CD4-positive, alpha-beta T cell treated with Interleukin-15 for 1 hour (primary cell): ENCODE results near the gene CACUL1.
"Not testable (repeated sequence)": the region's sequence is repeated elsewhere in the genome, so short reads cannot be mapped to it uniquely, and the experiment has no call there.

Experiments used
- DNase-seq: peaks from one replicate; pipeline ENCODE4 v3.0.0-alpha.2; 2020

The CACUL1 gene

DNA sequence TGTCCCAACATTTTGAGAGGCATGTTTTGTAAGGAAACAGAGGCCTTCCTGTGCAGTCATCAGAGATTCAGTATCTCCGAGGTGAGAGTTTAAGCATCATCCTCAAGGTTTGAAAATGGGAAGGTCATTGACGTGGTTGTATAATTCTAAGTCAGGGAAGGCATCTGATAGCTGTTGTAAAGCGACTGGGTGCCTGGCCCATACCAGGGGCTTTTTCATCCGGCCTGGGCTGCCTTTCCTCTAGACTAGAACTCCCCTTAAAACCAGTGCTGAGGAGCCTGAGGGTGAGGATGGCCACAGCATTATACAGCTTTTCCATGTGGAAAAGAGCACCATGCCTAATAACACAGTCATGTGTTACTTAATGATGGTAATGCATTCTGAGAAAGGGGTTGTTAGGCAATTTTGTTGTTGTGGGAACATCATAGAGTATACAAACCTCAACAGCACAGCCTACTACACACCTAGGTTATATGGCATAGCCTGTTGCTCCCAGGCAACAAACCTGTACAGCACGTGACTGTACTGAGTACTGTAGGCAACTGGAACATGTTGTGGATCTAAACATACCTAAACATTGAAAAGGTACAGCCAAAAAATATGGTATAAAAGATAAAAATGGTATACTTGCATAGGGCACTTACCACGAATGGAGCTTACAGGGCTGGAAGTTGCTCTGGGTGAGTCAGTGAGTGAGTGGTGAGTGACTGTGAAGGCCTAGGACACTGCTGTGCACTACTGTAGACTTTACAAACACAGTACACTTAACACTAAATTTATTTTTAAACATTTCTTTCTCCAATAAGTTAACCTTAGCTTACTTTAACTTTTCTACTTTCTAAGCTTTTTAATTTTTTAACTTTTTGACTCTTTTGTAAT, 13.5 kb upstream of the CACUL1 start:
- no peak for DNase-seq

- no peak for DNase-seq
Observed at GRCh38 chr10:118767297-118768040, 12.7 kb upstream of the CACUL1 start.

DNA sequence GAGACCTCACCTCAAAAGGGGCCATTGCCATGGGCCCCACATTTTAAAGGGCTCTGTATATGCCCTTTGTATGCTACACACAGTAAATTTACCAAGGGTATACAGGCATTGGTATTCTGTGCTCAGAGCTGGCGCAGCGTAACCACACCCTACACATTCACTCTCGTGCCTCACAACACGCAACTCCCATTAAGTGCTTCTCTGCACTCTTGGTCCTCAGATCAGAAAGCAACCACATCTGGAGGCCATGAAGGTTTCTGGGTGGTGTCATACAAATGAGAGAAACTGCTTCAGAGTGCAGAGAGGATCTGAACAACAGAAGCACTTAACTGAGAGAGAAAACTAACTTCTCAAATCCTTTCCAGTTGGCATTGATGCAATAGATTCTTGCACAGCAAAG, 9.4 kb upstream of the CACUL1 start:
- DNase-seq, result no peak

DNA sequence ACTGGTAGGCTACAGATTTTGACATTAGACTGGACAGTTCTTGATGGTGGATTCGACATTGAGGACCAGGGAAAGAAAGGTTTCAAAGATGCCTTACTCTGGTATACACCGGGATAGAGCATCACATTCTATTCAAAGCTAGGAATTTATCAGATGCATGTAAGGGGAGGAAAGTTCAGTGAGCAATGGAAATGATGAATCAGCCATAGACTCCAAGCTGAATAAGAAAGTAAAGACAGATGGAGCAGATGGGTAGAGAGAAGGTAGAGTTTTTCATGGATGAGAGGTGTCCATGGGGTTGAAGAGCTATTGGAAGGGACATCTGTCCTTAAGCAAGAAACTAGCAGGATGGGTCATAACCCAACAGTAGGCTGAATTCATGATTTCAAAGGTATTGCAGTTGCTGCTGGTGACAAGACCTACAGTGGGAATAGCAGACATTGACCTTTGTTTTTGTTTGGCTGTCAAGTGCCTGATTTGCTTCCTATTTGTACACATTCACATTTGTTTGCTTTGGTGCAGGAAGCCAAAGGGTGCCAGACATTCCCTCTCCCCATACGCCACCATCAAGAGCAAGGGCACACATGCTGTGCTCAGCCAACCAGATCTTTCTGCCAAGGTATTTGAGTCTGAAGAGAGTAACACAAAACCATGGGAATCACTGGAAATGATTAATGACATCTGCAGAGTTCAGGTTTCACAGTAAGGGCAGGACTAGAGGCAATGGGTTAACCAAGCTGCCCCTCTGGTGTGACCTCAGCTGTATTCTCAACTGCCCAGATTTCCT, 8.6 kb upstream of the CACUL1 start:
- DNase-seq, result no peak

GRCh38 chr10:118760265-118760664, 5.5 kb upstream of the CACUL1 start:
- DNase-seq, result no peak

DNA sequence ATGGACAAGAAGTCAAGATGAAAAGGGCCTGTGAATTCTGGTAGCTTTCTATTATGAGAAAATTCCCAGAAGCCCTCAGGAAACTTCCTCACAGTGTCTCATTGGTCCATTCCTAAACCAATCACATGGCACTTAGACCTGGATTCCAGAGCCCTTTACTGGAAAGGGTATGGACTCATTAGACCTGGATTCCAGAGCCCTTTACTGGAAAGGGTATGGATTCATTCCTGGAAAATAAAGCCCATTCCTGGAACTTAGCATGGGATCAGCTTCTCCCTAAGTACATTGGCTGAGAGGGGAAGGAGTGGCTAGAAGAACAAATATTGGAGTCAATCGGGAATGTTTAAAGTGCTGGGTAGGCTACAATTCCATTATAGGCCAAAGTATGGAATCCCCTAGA, 3.7 kb upstream of the CACUL1 start:
- no peak for DNase-seq

- peak; percentile 22 for DNase-seq
Observed at GRCh38 chr10:118754229-118754555, 578 bp downstream of the CACUL1 start.

DNA sequence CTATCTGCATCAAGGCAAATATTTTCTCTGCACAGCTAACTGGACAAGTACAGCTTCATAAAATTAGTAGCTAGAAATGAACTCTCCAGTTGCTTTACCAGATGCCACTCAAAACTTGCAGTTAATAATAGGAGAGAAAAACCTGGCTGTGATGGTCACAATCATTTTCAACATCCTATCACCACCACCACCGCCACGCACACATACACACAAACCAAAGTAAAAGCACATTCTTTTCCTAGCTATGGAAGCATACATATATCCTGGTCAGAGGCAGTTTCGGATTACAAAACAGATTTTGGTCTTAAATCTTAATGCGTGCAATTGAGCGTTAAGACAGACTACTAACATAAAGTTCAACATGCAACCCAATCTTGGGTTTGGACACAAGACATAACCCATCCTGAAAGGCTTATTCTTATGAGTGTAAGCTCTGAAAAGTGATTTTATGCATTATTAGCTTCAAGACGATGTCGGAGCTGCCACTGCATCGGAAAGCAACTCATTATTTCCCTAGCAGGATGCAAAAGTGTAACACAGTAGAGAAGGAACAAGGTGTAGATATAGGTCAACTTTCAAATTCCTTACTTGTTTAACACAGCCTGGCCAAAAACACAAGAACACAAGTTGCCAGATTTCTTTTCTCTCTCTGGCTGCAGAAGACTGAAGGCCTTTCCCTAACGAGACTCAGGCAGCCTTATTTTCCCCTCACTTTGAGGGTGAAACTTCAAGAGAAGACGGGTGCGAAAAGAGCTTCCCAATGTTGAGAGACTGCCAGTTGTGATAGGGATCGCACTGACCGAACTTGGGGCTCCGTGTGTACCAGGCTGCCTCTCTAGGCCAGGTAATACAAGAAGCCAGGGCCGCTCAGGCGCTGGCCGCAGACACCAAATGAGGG, 1.2 kb downstream of the CACUL1 start:
- no peak for DNase-seq

GRCh38 chr10:118752409-118752808, 2.4 kb downstream of the CACUL1 start:
- no peak for DNase-seq

- no peak for DNase-seq
Observed at GRCh38 chr10:118751265-118751664, 3.5 kb downstream of the CACUL1 start.

- no peak for DNase-seq
Observed at GRCh38 chr10:118748041-118748440, 6.7 kb downstream of the CACUL1 start.

GRCh38 chr10:118746246-118746645, 8.5 kb downstream of the CACUL1 start:
- DNase-seq, result no peak

DNA sequence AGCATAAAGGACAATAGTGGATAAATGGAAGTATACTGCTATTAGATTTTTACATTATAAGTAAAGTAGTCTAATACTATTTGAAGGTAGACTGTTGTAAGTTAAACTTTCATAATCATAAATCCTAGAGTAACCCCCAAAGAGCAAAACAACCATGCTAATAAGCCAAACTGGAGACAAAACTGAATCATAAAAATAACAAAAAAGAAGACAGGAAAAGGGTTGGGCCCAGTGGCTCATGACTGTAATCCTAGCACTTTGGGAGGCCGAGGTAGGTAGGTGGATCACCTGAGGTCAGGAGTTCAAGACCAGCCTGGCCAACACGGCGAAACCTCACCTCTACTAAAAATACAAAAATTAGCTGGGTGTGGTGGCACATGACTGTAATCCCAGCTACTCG, 9.7 kb downstream of the CACUL1 start:
- no peak for DNase-seq

- not testable (repeated sequence) for DNase-seq
Observed at GRCh38 chr10:118744346-118744918, 10.3 kb downstream of the CACUL1 start.

GRCh38 chr10:118742782-118743181, 12.0 kb downstream of the CACUL1 start:
- DNase-seq, result no peak

DNA sequence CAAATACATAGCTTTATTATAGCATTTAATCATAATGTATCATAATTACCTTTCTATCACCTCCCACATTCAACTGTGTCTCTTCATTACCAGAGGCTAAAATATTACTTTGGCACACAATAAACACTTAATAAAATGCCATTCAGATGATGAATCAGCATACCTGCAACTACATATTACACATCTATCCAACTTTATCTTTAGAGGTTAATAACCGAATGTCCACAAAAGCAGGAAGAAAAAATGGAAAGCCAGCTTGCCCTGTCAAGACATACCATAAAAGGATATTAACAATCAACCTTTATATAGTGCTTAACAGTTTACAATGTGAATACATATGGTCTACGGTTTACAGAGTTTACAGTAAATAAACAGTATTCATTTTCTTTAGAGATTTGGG, 12.7 kb downstream of the CACUL1 start:
- DNase-seq, result no peak

GRCh38 chr10:118738406-118738805, 16.4 kb downstream of the CACUL1 start:
- DNase-seq, result no peak

GRCh38 chr10:118737603-118738302, 17.0 kb downstream of the CACUL1 start:
- no peak for DNase-seq

DNA sequence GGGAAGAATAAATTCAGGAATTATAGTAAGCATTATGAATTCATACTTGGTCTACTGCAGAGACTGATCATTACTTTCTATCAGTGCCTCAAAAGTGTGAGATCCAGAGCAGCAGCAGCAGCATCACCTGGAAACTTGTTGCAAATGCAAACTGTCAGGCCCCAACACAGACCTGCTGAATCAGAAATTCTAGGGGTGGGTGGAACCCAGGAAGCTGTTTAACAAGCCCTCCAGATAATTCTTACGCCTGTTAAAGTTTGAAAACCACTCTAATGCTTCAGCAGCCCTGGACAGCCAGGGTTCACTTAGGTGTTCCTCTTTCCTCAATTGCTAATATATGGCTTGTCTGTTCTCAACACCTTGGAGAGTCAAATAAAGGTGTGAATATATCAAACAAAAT, 19.5 kb downstream of the CACUL1 start:
- DNase-seq, result no peak

- no peak for DNase-seq
Observed at GRCh38 chr10:118734475-118734874, 20.3 kb downstream of the CACUL1 start.
